ENCODE results near the gene CAPN9. TPM values are rescaled to one million over a fixed set of nuclear protein-coding genes. Genes with fewer than 3 reads are reported as not detected.
A peak's percentile ranks its signal among the peaks of the same experiment; 100 is the strongest.

Gene CAPN9
- total RNA-seq, 1 donor from 2014 or later: 8.7 TPM

- Mint-ChIP-seq H3K4me3 (ENCODE audit: low read depth) (no peak overlapping the region), H3K27me3 (no peaks in the 10 kb centered on the region), H3K4me1 (ENCODE audit: low read depth) (peaks cover 33% of the 10 kb centered on the region), H3K27ac (no peak overlapping the region), H3K36me3 (ENCODE audit: insufficient read depth) (peaks cover 1% of the 10 kb centered on the region), H3K9me3 (ENCODE audit: low read depth) (peaks cover 10% of the 10 kb centered on the region)
- TF ChIP-seq CTCF (IDR thresholded peaks at IDR 0.05; ENCODE audit: unreplicated experiment): no peak
- no peak for DNase-seq (ENCODE audit: low spot score, unreplicated experiment)
Observed at GRCh38 chr1:230784163-230784562, 37.0 kb downstream of the CAPN9 start.

GRCh38 chr1:230785636-230786384, 38.6 kb downstream of the CAPN9 start:
- Mint-ChIP-seq H3K9me3 (ENCODE audit: low read depth) (peaks cover 10% of the 10 kb centered on the region), H3K36me3 (ENCODE audit: insufficient read depth) (peaks cover 1% of the 10 kb centered on the region), H3K4me3 (ENCODE audit: low read depth) (peak overlapping the region; percentile 51), H3K4me1 (ENCODE audit: low read depth) (peaks cover 33% of the 10 kb centered on the region), H3K27ac (peak overlapping the region; percentile 93), H3K27me3 (no peaks in the 10 kb centered on the region)
- TF ChIP-seq CTCF (IDR thresholded peaks at IDR 0.05; ENCODE audit: unreplicated experiment): no peak
- DNase-seq (ENCODE audit: low spot score, unreplicated experiment): no peak

- Mint-ChIP-seq H3K4me1 (ENCODE audit: low read depth) (peaks cover 33% of the 10 kb centered on the region), H3K36me3 (ENCODE audit: insufficient read depth) (peaks cover 1% of the 10 kb centered on the region), H3K9me3 (ENCODE audit: low read depth) (peaks cover 10% of the 10 kb centered on the region), H3K27ac (peak overlapping the region; percentile 93), H3K27me3 (no peaks in the 10 kb centered on the region), H3K4me3 (ENCODE audit: low read depth) (peak overlapping the region; percentile 51)
- TF ChIP-seq CTCF (IDR thresholded peaks at IDR 0.05; ENCODE audit: unreplicated experiment): no peak
- DNase-seq (ENCODE audit: low spot score, unreplicated experiment): no peak
Observed at GRCh38 chr1:230786385-230786753, 39.2 kb downstream of the CAPN9 start.

- H3K27ac Mint-ChIP-seq: no peak overlapping the region
Observed at GRCh38 chr1:230787471-230787870, 40.3 kb downstream of the CAPN9 start.

More at GRCh38 chr1:230787471-230787870, 40.3 kb downstream of the CAPN9 start:
- Mint-ChIP-seq H3K4me3 (ENCODE audit: low read depth) (no peak overlapping the region), H3K9me3 (ENCODE audit: low read depth) (peaks cover 10% of the 10 kb centered on the region), H3K4me1 (ENCODE audit: low read depth) (peaks cover 26% of the 10 kb centered on the region), H3K36me3 (ENCODE audit: insufficient read depth) (peaks cover 5% of the 10 kb centered on the region), H3K27me3 (no peaks in the 10 kb centered on the region)
- DNase-seq (ENCODE audit: low spot score, unreplicated experiment): no peak
- TF ChIP-seq CTCF (IDR thresholded peaks at IDR 0.05; ENCODE audit: unreplicated experiment): no peak
